NT2/D1 (cell line): ENCODE results near the gene CTBP2.

ENCODE experiments used
- SUZ12 ChIP-seq: IDR thresholded peaks from 2 replicates; pipeline ENCODE4 v1.6.1; 2011; ENCODE audit not compliant: insufficient read length, insufficient read depth; ENCODE audit errors: extremely low read depth
- YY1 ChIP-seq: IDR thresholded peaks from 2 replicates; pipeline ENCODE4 v1.6.1; 2011; ENCODE audit not compliant: insufficient read length, insufficient read depth

GRCh38 chr10:125013529-125013872 lies 146.9 kb downstream of the CTBP2 start:
- TF ChIP-seq SUZ12: no peak
- TF ChIP-seq YY1: no peak
